Activated CD4-positive, alpha-beta T cell treated with anti-CD3 and anti-CD28 coated beads, Interleukin-2, Interleukin-4, amounts not matched to agents 100 ng/mL and 50 ng/mL, durations not matched to agents 16 hours and 8 hours (primary cell): ENCODE results near the gene RNF113B.

Experiments used
- DNase-seq: peaks from one replicate; pipeline ENCODE4 v3.0.0-alpha.2; 2020; ENCODE audit warnings: low spot score

RNF113B gene

GRCh38 chr13:98203646-98204326 lies 26.7 kb upstream of the RNF113B start:
- no peak for DNase-seq

- no peak for DNase-seq
These were observed 24.9 kb upstream of the RNF113B start for GRCh38 chr13:98201984-98202383.

GRCh38 chr13:98201189-98201588 lies 24.1 kb upstream of the RNF113B start:
- no peak for DNase-seq

GRCh38 chr13:98200211-98200878 lies 23.3 kb upstream of the RNF113B start:
- DNase-seq, result no peak

GRCh38 chr13:98199480-98199879 lies 22.4 kb upstream of the RNF113B start:
- DNase-seq, result no peak

- no peak for DNase-seq
These were observed 21.6 kb upstream of the RNF113B start for GRCh38 chr13:98198683-98199082.

GRCh38 chr13:98195054-98195791 lies 18.2 kb upstream of the RNF113B start:
- no peak for DNase-seq

- no peak for DNase-seq
These were observed 14.9 kb upstream of the RNF113B start for GRCh38 chr13:98192008-98192407.

- DNase-seq, result no peak
These were observed 13.9 kb upstream of the RNF113B start for GRCh38 chr13:98190889-98191444.

- no peak for DNase-seq
These were observed 12.9 kb upstream of the RNF113B start for GRCh38 chr13:98189841-98190505.

GRCh38 chr13:98188544-98189166 lies 11.6 kb upstream of the RNF113B start:
- DNase-seq, result no peak

- DNase-seq, result no peak
These were observed 10.8 kb upstream of the RNF113B start for GRCh38 chr13:98187965-98188261.

GRCh38 chr13:98187155-98187964 lies 10.3 kb upstream of the RNF113B start:
- no peak for DNase-seq

- DNase-seq, result no peak
These were observed 7.7 kb upstream of the RNF113B start for GRCh38 chr13:98184792-98185191.

- no peak for DNase-seq
These were observed 5.5 kb upstream of the RNF113B start for GRCh38 chr13:98182589-98182988.

GRCh38 chr13:98182153-98182552 lies 5.1 kb upstream of the RNF113B start:
- no peak for DNase-seq

- no peak for DNase-seq
These were observed 4.2 kb upstream of the RNF113B start for GRCh38 chr13:98181111-98181815.

- no peak for DNase-seq
These were observed 3.0 kb upstream of the RNF113B start for GRCh38 chr13:98180092-98180491.

GRCh38 chr13:98175823-98176222 lies 1.2 kb downstream of the RNF113B start:
- DNase-seq, result no peak

- DNase-seq, result no peak
These were observed 2.0 kb downstream of the RNF113B start for GRCh38 chr13:98175043-98175442.

- DNase-seq, result no peak
These were observed 2.8 kb downstream of the RNF113B start for GRCh38 chr13:98174307-98174706.
